Measurements from ENCODE around the gene ACKR3. TPM values are rescaled to one million over a fixed set of nuclear protein-coding genes. Genes with fewer than 3 reads are reported as not detected.

ACKR3 gene
- total RNA-seq, 2 experiments from 2014 or later, result 5.4 to 6.4 TPM

GRCh38 chr2:236601316-236602202 is 31.9 kb downstream of the ACKR3 start:
- Mint-ChIP-seq H3K27ac (no peak overlapping the region), H3K27me3 (peaks cover 8% of the 10 kb centered on the region), H3K4me1 (no peaks in the 10 kb centered on the region), H3K36me3 (ENCODE audit: low read depth) (no peaks in the 10 kb centered on the region), H3K4me3 (no peak overlapping the region), H3K9me3 (no peaks in the 10 kb centered on the region)
- DNase-seq, result no peak
- CTCF ChIA-PET, result no interaction called here
- POLR2A ChIA-PET, result no interaction called here

DNA sequence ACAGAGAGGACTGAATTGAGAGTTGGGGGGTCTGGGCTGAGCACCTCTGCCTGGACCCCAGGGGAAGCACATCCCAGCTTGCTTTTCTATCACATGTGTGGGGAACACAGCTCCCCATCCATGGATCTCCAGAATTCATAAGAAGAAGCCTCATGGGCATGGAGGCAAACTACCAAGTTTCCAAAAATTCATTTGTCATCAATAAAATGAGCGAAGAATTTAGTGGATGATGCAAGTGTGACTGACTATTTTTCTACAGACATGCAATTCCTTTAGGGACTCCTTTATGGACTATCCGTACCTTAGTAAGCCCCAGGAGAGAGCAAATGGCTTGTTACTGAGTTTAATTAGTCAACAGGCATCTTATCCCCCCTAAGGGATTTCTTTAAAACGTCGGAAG is 33.1 kb downstream of the ACKR3 start:
- POLR2A ChIA-PET, result no interaction called here
- no peaks in the 10 kb centered on the region for H3K9me3 Mint-ChIP-seq
- H3K4me1 Mint-ChIP-seq, result no peaks in the 10 kb centered on the region
- H3K27ac Mint-ChIP-seq, result no peak overlapping the region
- CTCF ChIA-PET, result no interaction called here
- H3K36me3 Mint-ChIP-seq (ENCODE audit: low read depth), result no peaks in the 10 kb centered on the region
- no peak overlapping the region for H3K4me3 Mint-ChIP-seq
- H3K27me3 Mint-ChIP-seq, result peaks cover 8% of the 10 kb centered on the region
- no peak for DNase-seq

- ChIA-PET CTCF (no interaction called here), POLR2A (no interaction called here)
- peaks cover 8% of the 10 kb centered on the region for H3K27me3 Mint-ChIP-seq
- DNase-seq, result no peak
- H3K4me3 Mint-ChIP-seq, result no peak overlapping the region
- H3K9me3 Mint-ChIP-seq, result no peaks in the 10 kb centered on the region
- H3K36me3 Mint-ChIP-seq (ENCODE audit: low read depth), result no peaks in the 10 kb centered on the region
- no peak overlapping the region for H3K27ac Mint-ChIP-seq
- H3K4me1 Mint-ChIP-seq, result no peaks in the 10 kb centered on the region
Measured at GRCh38 chr2:236603361-236604015, 33.9 kb downstream of the ACKR3 start.

- no peaks in the 10 kb centered on the region for H3K9me3 Mint-ChIP-seq
- H3K36me3 Mint-ChIP-seq (ENCODE audit: low read depth), result no peaks in the 10 kb centered on the region
- peaks cover 8% of the 10 kb centered on the region for H3K27me3 Mint-ChIP-seq
- ChIA-PET CTCF (no interaction called here), POLR2A (no interaction called here)
- H3K4me3 Mint-ChIP-seq, result no peak overlapping the region
- H3K27ac Mint-ChIP-seq, result no peak overlapping the region
- no peak for DNase-seq
- H3K4me1 Mint-ChIP-seq, result no peaks in the 10 kb centered on the region
Measured at GRCh38 chr2:236604575-236605344, 35.1 kb downstream of the ACKR3 start.

GRCh38 chr2:236605345-236605734 is 35.7 kb downstream of the ACKR3 start:
- peaks cover 8% of the 10 kb centered on the region for H3K27me3 Mint-ChIP-seq
- H3K9me3 Mint-ChIP-seq, result no peaks in the 10 kb centered on the region
- no peak for DNase-seq
- POLR2A ChIA-PET, result no interaction called here
- CTCF ChIA-PET, result no interaction called here
- H3K4me1 Mint-ChIP-seq, result no peaks in the 10 kb centered on the region
- H3K27ac Mint-ChIP-seq, result no peak overlapping the region
- no peak overlapping the region for H3K4me3 Mint-ChIP-seq
- H3K36me3 Mint-ChIP-seq (ENCODE audit: low read depth), result no peaks in the 10 kb centered on the region

- peaks cover 8% of the 10 kb centered on the region for H3K27me3 Mint-ChIP-seq
- CTCF ChIA-PET, result no interaction called here
Measured at GRCh38 chr2:236606023-236606422, 36.4 kb downstream of the ACKR3 start.

GRCh38 chr2:236607471-236608187 is 38.0 kb downstream of the ACKR3 start:
- no peak for DNase-seq
- H3K27ac Mint-ChIP-seq, result no peak overlapping the region
- H3K9me3 Mint-ChIP-seq, result no peaks in the 10 kb centered on the region
- no peaks in the 10 kb centered on the region for H3K36me3 Mint-ChIP-seq (ENCODE audit: low read depth)
- ChIA-PET POLR2A (no interaction called here), CTCF (no interaction called here)
- H3K4me3 Mint-ChIP-seq, result no peak overlapping the region
- H3K27me3 Mint-ChIP-seq, result peaks cover 8% of the 10 kb centered on the region
- no peaks in the 10 kb centered on the region for H3K4me1 Mint-ChIP-seq

More at GRCh38 chr2:236606023-236606422, 36.4 kb downstream of the ACKR3 start:
- H3K4me3 Mint-ChIP-seq, result no peak overlapping the region
- H3K27ac Mint-ChIP-seq, result no peak overlapping the region
- H3K9me3 Mint-ChIP-seq, result no peaks in the 10 kb centered on the region
- POLR2A ChIA-PET, result no interaction called here
- no peaks in the 10 kb centered on the region for H3K4me1 Mint-ChIP-seq
- no peaks in the 10 kb centered on the region for H3K36me3 Mint-ChIP-seq (ENCODE audit: low read depth)
- no peak for DNase-seq

- no peak overlapping the region for H3K27ac Mint-ChIP-seq
- no peak overlapping the region for H3K4me3 Mint-ChIP-seq
- no peaks in the 10 kb centered on the region for H3K36me3 Mint-ChIP-seq (ENCODE audit: low read depth)
- POLR2A ChIA-PET, result no interaction called here
- no peak for DNase-seq
- H3K9me3 Mint-ChIP-seq, result no peaks in the 10 kb centered on the region
- CTCF ChIA-PET, result no interaction called here
- H3K27me3 Mint-ChIP-seq, result peaks cover 8% of the 10 kb centered on the region
- no peaks in the 10 kb centered on the region for H3K4me1 Mint-ChIP-seq
Measured at GRCh38 chr2:236608188-236608525, 38.5 kb downstream of the ACKR3 start.

- Mint-ChIP-seq H3K4me1 (no peaks in the 10 kb centered on the region), H3K27ac (no peak overlapping the region), H3K36me3 (ENCODE audit: low read depth) (no peaks in the 10 kb centered on the region), H3K27me3 (peaks cover 8% of the 10 kb centered on the region), H3K4me3 (no peak overlapping the region), H3K9me3 (no peaks in the 10 kb centered on the region)
- CTCF ChIA-PET, result no interaction called here
- POLR2A ChIA-PET, result no interaction called here
- DNase-seq, result no peak
Measured at GRCh38 chr2:236608710-236609109, 39.1 kb downstream of the ACKR3 start.

DNA sequence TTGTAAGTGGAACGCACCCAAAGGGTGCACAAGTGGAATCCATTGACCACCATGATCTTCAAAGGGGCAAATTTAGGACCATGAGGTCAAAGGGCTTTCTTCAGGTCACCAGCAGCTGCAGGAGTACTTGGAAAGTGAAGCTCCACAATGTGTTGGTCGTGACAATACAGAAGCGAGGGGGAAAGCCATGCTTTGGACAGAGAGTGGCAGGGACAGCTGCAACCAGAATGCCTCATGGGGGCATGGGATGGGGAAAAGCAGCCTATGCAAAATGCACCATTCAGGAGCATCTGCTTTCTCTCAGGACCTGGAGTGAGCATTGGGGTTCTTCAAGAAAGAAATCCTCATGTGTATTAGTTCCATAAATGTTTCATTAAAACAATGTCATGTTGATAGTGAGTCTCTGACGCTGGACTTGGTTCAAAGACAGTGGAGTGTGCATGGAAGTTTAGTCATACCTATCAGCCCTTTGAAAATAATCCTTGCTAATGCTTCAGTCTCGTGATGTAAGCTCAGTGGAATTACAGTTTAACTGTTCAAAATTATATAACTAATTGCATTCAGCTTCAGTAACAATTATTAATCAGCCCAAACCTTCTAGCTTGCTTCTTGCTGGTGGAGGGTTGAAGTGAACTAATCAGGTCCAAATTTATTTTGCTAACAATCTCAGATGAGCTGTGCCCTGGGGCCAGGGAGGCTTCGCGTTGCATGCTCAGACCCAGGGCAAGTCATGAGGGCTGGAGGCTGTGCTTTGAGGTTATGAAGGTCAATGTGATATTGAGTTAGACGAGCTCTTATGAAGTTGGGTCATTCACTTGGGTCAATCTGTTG is 41.6 kb downstream of the ACKR3 start:
- no peak for DNase-seq
- no peak overlapping the region for H3K4me3 Mint-ChIP-seq
- H3K36me3 Mint-ChIP-seq (ENCODE audit: low read depth), result no peaks in the 10 kb centered on the region
- CTCF ChIA-PET, result no interaction called here
- no peaks in the 10 kb centered on the region for H3K27me3 Mint-ChIP-seq
- no peaks in the 10 kb centered on the region for H3K9me3 Mint-ChIP-seq
- no peak overlapping the region for H3K27ac Mint-ChIP-seq
- no peaks in the 10 kb centered on the region for H3K4me1 Mint-ChIP-seq
- POLR2A ChIA-PET, result no interaction called here

DNA sequence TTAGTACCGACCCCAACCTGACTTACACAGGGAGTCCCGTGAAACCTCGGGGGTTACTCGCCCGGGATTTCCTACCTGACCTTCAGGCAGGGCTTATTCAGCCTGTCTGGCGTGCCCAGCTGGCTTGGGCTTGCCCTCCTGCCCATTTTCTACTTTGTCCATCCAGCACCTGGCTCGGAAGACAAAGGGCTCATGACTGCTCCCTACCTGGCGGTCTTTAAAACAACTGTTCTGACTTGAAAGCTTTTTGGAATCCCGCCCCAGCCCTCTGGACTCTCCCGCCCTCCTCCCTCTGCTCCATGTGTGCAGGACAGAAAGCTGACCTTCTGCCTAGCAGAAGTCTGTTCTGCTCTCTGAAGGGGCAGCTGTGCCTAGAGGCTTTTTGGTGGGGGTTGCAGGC is 43.1 kb downstream of the ACKR3 start:
- no peak overlapping the region for H3K27ac Mint-ChIP-seq
- no peak overlapping the region for H3K4me3 Mint-ChIP-seq
- POLR2A ChIA-PET, result no interaction called here
- CTCF ChIA-PET, result interaction anchor here (0.6 to 1.5 kb wide), 3 partner anchors 13 to 196 kb away, joined by 3 to 4 read pairs (median 3); no protein-coding TSS in a partner anchor
- no peak for DNase-seq
- H3K36me3 Mint-ChIP-seq (ENCODE audit: low read depth), result no peaks in the 10 kb centered on the region
- H3K9me3 Mint-ChIP-seq, result no peaks in the 10 kb centered on the region
- peaks cover 2% of the 10 kb centered on the region for H3K4me1 Mint-ChIP-seq
- peaks cover 3% of the 10 kb centered on the region for H3K27me3 Mint-ChIP-seq

GRCh38 chr2:236613612-236614011 is 44.0 kb downstream of the ACKR3 start:
- ChIA-PET CTCF (interaction anchor here (1.2 to 1.5 kb wide), 2 partner anchors 12 to 100 kb away, joined by 3 read pairs; no protein-coding TSS in a partner anchor), POLR2A (no interaction called here)
- peaks cover 5% of the 10 kb centered on the region for H3K27me3 Mint-ChIP-seq
- H3K4me1 Mint-ChIP-seq, result peaks cover 5% of the 10 kb centered on the region
- H3K27ac Mint-ChIP-seq, result no peak overlapping the region
- DNase-seq, result no peak
- no peaks in the 10 kb centered on the region for H3K36me3 Mint-ChIP-seq (ENCODE audit: low read depth)
- no peak overlapping the region for H3K4me3 Mint-ChIP-seq
- H3K9me3 Mint-ChIP-seq, result no peaks in the 10 kb centered on the region

All from activated CD4-positive, alpha-beta T cell treated with anti-CD3 and anti-CD28 coated beads, Interleukin-2, amount 10 ng/mL, durations not matched to agents 7 days and 5 days (primary cell).